ENCODE measurements around the gene C5orf63. TPM values are rescaled to one million over a fixed set of nuclear protein-coding genes. Genes with fewer than 3 reads are reported as not detected.

Gene C5orf63
- total RNA-seq, 4 donors from 2014 or later = 1.7 to 12.1 (median 9.4) TPM

GRCh38 chr5:127063257-127063913 lies 9.9 kb downstream of the C5orf63 start:
- DNase-seq = no peak
- no peak for TF ChIP-seq POLR2A (IDR thresholded peaks at IDR 0.05)
- TF ChIP-seq, protein P1, sequence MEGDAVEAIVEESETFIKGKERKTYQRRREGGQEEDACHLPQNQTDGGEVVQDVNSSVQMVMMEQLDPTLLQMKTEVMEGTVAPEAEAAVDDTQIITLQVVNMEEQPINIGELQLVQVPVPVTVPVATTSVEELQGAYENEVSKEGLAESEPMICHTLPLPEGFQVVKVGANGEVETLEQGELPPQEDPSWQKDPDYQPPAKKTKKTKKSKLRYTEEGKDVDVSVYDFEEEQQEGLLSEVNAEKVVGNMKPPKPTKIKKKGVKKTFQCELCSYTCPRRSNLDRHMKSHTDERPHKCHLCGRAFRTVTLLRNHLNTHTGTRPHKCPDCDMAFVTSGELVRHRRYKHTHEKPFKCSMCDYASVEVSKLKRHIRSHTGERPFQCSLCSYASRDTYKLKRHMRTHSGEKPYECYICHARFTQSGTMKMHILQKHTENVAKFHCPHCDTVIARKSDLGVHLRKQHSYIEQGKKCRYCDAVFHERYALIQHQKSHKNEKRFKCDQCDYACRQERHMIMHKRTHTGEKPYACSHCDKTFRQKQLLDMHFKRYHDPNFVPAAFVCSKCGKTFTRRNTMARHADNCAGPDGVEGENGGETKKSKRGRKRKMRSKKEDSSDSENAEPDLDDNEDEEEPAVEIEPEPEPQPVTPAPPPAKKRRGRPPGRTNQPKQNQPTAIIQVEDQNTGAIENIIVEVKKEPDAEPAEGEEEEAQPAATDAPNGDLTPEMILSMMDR (IDR thresholded peaks at IDR 0.05) = no peak
- no peaks in the 10 kb centered on the region for H3K4me1 ChIP-seq
- H3K9me3 ChIP-seq = no peaks in the 10 kb centered on the region
- H3K27ac ChIP-seq = no peak overlapping the region
- H3K27me3 ChIP-seq = no peaks in the 10 kb centered on the region
- H3K4me3 ChIP-seq = no peak overlapping the region
- H3K36me3 ChIP-seq = peaks cover 0 to under 1% (median 0%) of the 10 kb centered on the region in 3 donors

DNA sequence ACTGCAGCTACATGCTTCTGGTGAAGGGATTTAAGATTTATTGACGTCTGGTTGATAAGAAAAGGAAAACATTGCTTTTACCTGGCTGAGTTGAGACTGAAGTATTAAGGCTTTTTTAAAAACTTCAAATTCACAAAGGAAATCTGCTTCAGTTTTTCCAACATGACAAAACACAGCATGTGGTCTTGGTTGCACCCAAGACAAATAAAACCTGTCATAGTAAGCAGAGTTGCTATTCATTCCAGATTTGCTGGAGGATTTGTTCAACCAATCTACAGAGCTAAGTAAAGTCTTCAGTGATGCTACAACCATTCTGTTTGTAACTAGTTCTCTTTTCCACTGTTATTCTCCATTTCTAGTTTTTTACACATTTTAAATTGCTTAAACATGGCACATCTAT lies 11.3 kb downstream of the C5orf63 start:
- TF ChIP-seq POLR2A (IDR thresholded peaks at IDR 0.05) = no peak
- TF ChIP-seq, protein P1 (IDR thresholded peaks at IDR 0.05) = no peak
- H3K27ac ChIP-seq = no peak overlapping the region
- no peaks in the 10 kb centered on the region for H3K27me3 ChIP-seq
- H3K9me3 ChIP-seq = no peaks in the 10 kb centered on the region
- H3K36me3 ChIP-seq = peaks cover 0 to 12% (median 0%) of the 10 kb centered on the region in 3 donors
- no peak for DNase-seq
- H3K4me3 ChIP-seq = no peak overlapping the region
- no peaks in the 10 kb centered on the region for H3K4me1 ChIP-seq

DNA sequence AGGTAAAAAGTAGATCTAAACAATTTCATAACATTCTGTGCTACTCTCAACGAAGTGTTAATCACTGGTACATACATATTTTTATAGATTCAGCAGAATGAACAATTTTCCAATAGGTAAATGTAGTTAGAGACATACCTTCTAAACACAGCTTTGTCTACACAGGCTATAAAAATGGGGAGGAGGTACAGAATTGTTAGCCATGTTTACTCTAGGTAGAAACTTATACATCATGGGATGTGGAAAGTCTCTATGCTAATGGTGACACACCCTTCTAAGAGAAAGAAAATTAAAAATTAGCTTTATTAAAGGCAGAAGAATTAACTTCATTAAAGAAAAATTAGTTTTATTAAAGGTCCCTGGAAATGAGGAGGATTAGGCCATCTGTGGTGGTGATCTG lies 11.8 kb downstream of the C5orf63 start:
- no peaks in the 10 kb centered on the region for H3K27me3 ChIP-seq

GRCh38 chr5:127060470-127060985 lies 12.8 kb downstream of the C5orf63 start:
- no peaks in the 10 kb centered on the region for H3K4me1 ChIP-seq

More for the DNA sequence above, 11.8 kb downstream of the C5orf63 start:
- Histone ChIP-seq H3K4me1 (no peaks in the 10 kb centered on the region), H3K9me3 (no peaks in the 10 kb centered on the region), H3K27ac (no peak overlapping the region), H3K36me3 (peaks cover 0 to 12% (median 0%) of the 10 kb centered on the region in 3 donors), H3K4me3 (no peak overlapping the region)
- TF ChIP-seq, protein P1 (IDR thresholded peaks at IDR 0.05) = no peak
- TF ChIP-seq POLR2A (IDR thresholded peaks at IDR 0.05) = no peak
- DNase-seq = no peak

GRCh38 chr5:127056896-127057295 lies 16.4 kb downstream of the C5orf63 start:
- no peak for DNase-seq
- H3K27ac ChIP-seq = no peak overlapping the region
- H3K4me3 ChIP-seq = no peak overlapping the region
- H3K36me3 ChIP-seq = peaks cover 0 to 19% (median 0%) of the 10 kb centered on the region in 3 donors
- H3K4me1 ChIP-seq = no peaks in the 10 kb centered on the region
- H3K9me3 ChIP-seq = no peaks in the 10 kb centered on the region
- TF ChIP-seq, protein P1 (IDR thresholded peaks at IDR 0.05) = no peak
- no peak for TF ChIP-seq POLR2A (IDR thresholded peaks at IDR 0.05)
- H3K27me3 ChIP-seq = no peaks in the 10 kb centered on the region

More at GRCh38 chr5:127060470-127060985, 12.8 kb downstream of the C5orf63 start:
- Histone ChIP-seq H3K27me3 (no peaks in the 10 kb centered on the region), H3K27ac (no peak overlapping the region), H3K36me3 (peaks cover 0 to 19% (median 0%) of the 10 kb centered on the region in 3 donors), H3K9me3 (no peaks in the 10 kb centered on the region), H3K4me3 (no peak overlapping the region)
- TF ChIP-seq, protein P1 (IDR thresholded peaks at IDR 0.05) = no peak
- TF ChIP-seq POLR2A (IDR thresholded peaks at IDR 0.05) = no peak
- no peak for DNase-seq

Measured in Peyer's patch (tissue), 4 donors.